SU-DHL-6 (cell line): ENCODE data around the gene MEGF6.

Source experiments
- H2AFZ ChIP-seq: fragments of 200-600 bp; sonication (generic); 2 replicates; pipeline ENCODE4 v1.6.1; 2014; ENCODE audit warnings: low read depth, mild to moderate bottlenecking, moderate library complexity, mixed read lengths, antibody characterized with exemption, low read length; ENCODE audit not compliant: severe bottlenecking
- H3F3A ChIP-seq: fragments of 200-600 bp; shearing (Covaris generic); 2 replicates; pipeline ENCODE4 v1.6.0; 2016; ENCODE audit warnings: antibody characterized with exemption, mild to moderate bottlenecking; ENCODE audit not compliant: insufficient read depth
- H3K27ac ChIP-seq: fragments of 200-600 bp; sonication (generic); 2 replicates; pipeline ENCODE4 v1.5.1; 2016; ENCODE audit warnings: low read depth, mild to moderate bottlenecking, low read length, moderate library complexity, mixed read lengths
- H3K27me3 ChIP-seq: fragments of 200-600 bp; sonication (generic), shearing (Covaris generic); 2 replicates; pipeline ENCODE4 v1.6.0; 2014; ENCODE audit warnings: mild to moderate bottlenecking, low read length
- H3K36me3 ChIP-seq: fragments of 200-600 bp; sonication (generic); 2 replicates; pipeline ENCODE4 v1.6.1; 2014; ENCODE audit warnings: mild to moderate bottlenecking, low read length, mixed read lengths
- H3K4me2 ChIP-seq: fragments of 300-600, 200-600 bp; shearing (Covaris generic), sonication (generic); 2 replicates; pipeline ENCODE4 v1.6.0; 2014; ENCODE audit warnings: low read length, low read depth, mild to moderate bottlenecking; ENCODE audit not compliant: poor library complexity, severe bottlenecking
- H3K4me3 ChIP-seq: fragments of 200-600 bp; sonication (generic); 2 replicates; pipeline ENCODE4 v1.5.1; 2014; ENCODE audit warnings: antibody characterized with exemption, low read length, mild to moderate bottlenecking, mixed read lengths; ENCODE audit not compliant: insufficient read depth, poor library complexity, severe bottlenecking
- H3K79me2 ChIP-seq: fragments of 200-600 bp; sonication (generic); 2 replicates; pipeline ENCODE4 v1.6.1; 2014; ENCODE audit warnings: mild to moderate bottlenecking, low read length, moderate library complexity; ENCODE audit not compliant: insufficient read depth
- H3K9ac ChIP-seq: fragments of 200-600 bp; sonication (generic); 2 replicates; pipeline ENCODE4 v1.7.0; 2014; ENCODE audit warnings: mild to moderate bottlenecking, low read length
- H3K9me2 ChIP-seq: fragments of 200-600 bp; sonication (generic); replicated peaks from 2 replicates; pipeline ENCODE4 v1.6.1; 2014; ENCODE audit warnings: low read length; ENCODE audit not compliant: insufficient read depth
- H3K9me3 ChIP-seq: fragments of 200-600 bp; sonication (generic); 2 replicates; pipeline ENCODE4 v1.6.1; 2014; ENCODE audit warnings: low read length, mixed read lengths; ENCODE audit not compliant: insufficient read depth
- H4K20me1 ChIP-seq: fragments of 200-600 bp; sonication (generic); 2 replicates; pipeline ENCODE4 v1.6.1; 2014; ENCODE audit warnings: low read depth, mild to moderate bottlenecking, antibody characterized with exemption, low read length, moderate library complexity, mixed read lengths
- CTCF ChIP-seq: fragments of 200-600 bp; sonication (generic); IDR thresholded peaks from one replicate; pipeline ENCODE4 v1.5.1; 2017; ENCODE audit warnings: antibody characterized with exemption, mild to moderate bottlenecking, low read length, moderate library complexity; ENCODE audit not compliant: insufficient read depth, poor library complexity, severe bottlenecking
- EZH2phosphoT487 ChIP-seq: fragments of 200-600 bp; sonication (generic), shearing (Covaris generic); conservative IDR thresholded peaks from 2 replicates; pipeline ENCODE4 v1.6.1; 2018; ENCODE audit warnings: mild to moderate bottlenecking, antibody characterized with exemption, low read length, moderate library complexity, mixed read lengths

The MEGF6 gene

DNA sequence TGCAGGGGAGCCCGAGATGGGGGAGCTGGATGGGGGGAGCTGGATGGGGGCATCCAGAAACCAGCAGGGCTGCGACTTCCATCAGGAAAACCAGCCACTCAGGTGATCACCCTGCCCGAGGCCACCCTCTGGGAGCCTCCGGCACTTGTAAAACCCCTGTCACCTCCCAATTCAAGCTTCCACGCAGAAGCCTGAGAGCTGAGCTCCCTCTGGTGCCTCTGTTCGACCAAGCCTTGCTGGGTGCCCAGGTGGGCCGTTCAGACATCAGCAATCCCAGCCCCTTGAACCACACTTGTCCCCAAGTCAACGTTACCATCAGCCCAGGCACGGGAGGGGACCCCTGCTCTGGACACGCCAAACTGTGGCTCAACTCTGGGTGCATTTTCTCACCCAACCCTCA, 59.6 kb downstream of the MEGF6 start:
- no peaks in the 10 kb centered on the region for H3K79me2 ChIP-seq
- H3K27ac ChIP-seq, result no peak overlapping the region
- H4K20me1 ChIP-seq, result no peaks in the 10 kb centered on the region

DNA sequence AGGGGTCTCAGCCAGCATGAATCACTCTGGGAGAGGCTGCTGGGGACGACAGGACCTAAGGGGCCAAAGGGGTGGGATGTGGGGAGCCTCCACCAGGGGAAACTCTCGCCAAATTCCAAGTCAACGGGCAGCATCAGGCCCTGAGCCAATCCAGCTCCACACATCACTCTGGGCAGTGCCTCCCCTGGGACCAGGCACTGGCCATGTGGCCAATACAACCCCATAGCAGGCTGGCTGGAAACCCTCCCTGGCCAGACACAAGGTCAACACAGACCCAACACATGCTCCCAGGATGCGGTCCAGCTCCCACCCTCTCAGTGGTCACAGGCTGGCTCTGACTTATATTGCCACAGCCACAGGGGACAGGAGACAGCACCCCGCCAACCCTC, 60.0 kb downstream of the MEGF6 start:
- TF ChIP-seq EZH2phosphoT487 (no peak), CTCF (no peak)
- Histone ChIP-seq H3K27me3 (no peaks in the 10 kb centered on the region), H3K9me3 (no peaks in the 10 kb centered on the region), H3K79me2 (no peaks in the 10 kb centered on the region), H3K9ac (no peak overlapping the region), H3K9me2 (no peaks in the 10 kb centered on the region), H3F3A (no peaks in the 10 kb centered on the region), H2AFZ (no peak overlapping the region), H3K27ac (no peak overlapping the region), H3K4me2 (no peak overlapping the region), H4K20me1 (no peaks in the 10 kb centered on the region), H3K36me3 (no peaks in the 10 kb centered on the region), H3K4me3 (no peak overlapping the region)

More for the DNA sequence above, 59.6 kb downstream of the MEGF6 start:
- no peaks in the 10 kb centered on the region for H3K9me2 ChIP-seq
- H3K9me3 ChIP-seq, result no peaks in the 10 kb centered on the region
- H2AFZ ChIP-seq, result no peak overlapping the region
- no peak overlapping the region for H3K4me3 ChIP-seq
- no peak overlapping the region for H3K9ac ChIP-seq
- no peaks in the 10 kb centered on the region for H3K27me3 ChIP-seq
- no peaks in the 10 kb centered on the region for H3F3A ChIP-seq
- TF ChIP-seq CTCF, result no peak
- TF ChIP-seq EZH2phosphoT487, result no peak
- H3K36me3 ChIP-seq, result no peaks in the 10 kb centered on the region
- no peak overlapping the region for H3K4me2 ChIP-seq

GRCh38 chr1:3550511-3551289, 60.6 kb downstream of the MEGF6 start:
- TF ChIP-seq EZH2phosphoT487, result no peak
- TF ChIP-seq CTCF, result no peak
- H3K27ac ChIP-seq, result no peak overlapping the region
- no peak overlapping the region for H3K4me2 ChIP-seq
- no peak overlapping the region for H3K9ac ChIP-seq
- H2AFZ ChIP-seq, result no peak overlapping the region
- no peaks in the 10 kb centered on the region for H3K27me3 ChIP-seq
- H3K4me3 ChIP-seq, result no peak overlapping the region
- H3K36me3 ChIP-seq, result no peaks in the 10 kb centered on the region
- no peaks in the 10 kb centered on the region for H3K9me3 ChIP-seq
- H3K9me2 ChIP-seq, result no peaks in the 10 kb centered on the region
- no peaks in the 10 kb centered on the region for H4K20me1 ChIP-seq
- no peaks in the 10 kb centered on the region for H3K79me2 ChIP-seq
- no peaks in the 10 kb centered on the region for H3F3A ChIP-seq
